CD4-positive, alpha-beta T cell treated with Interleukin-10 for 1 hour (primary cell): Measurements from ENCODE around the gene KLRF1.
A peak's percentile ranks its signal among the peaks of the same experiment; 100 is the strongest.

ENCODE experiments used
- DNase-seq: peaks from one replicate; pipeline ENCODE4 v3.0.0-alpha.2; 2020

KLRF1 gene, protein sequence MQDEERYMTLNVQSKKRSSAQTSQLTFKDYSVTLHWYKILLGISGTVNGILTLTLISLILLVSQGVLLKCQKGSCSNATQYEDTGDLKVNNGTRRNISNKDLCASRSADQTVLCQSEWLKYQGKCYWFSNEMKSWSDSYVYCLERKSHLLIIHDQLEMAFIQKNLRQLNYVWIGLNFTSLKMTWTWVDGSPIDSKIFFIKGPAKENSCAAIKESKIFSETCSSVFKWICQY

DNA sequence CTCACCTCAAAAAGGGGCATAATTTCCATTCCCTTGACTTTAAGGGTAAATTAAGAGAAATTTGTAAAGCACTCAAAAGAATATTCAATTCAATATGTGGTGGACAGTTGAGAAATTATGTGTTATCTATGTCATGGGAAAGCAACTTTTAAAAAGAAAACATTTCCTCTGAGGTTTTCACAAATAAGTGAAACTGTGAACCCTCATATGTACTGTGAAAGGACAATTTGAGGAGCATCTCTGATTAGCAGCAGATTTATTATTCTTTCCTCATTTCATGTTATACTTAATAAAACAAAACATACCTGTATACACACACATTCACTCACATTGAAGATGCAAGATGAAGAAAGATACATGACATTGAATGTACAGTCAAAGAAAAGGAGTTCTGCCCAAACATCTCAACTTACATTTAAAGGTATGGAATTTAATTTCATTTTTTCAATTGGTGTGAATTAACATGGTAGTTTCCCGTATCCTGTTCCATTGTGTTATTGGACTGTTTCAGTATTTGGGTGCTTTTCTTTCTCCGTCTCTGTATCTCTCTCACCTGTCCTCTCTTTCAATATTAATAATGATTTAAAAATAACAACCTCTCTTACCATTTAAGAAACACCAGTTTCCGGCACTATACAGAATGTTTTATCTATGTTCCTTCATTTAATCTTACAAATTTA is at the start of gene KLRF1:
TSS of gene KLRF1 (plus strand) at position 273 of the 680 bp plus-strand sequence. CDS start at position 337, 64 bp downstream.
- DNase-seq = no peak

DNA sequence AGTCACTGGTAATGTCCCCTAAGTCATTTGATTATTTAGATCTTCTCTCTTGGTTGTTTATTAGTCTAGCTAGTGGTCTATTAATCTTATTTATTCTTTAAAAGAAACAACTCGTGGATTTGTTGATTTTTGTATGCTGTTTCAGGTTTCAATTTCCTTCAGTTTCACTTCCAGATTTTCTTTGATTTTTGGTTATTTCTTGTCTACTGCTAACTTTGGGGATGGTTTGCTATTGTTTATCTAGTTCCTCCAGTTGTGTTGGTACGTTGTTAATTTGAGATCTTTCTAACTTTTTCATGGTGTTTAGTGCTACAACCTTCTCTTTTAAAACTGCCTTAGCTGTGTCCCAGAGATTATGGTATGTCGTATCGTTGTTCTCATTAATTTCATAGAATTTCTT is 48.1 kb upstream of the KLRF1 start:
- DNase-seq = no peak

DNA sequence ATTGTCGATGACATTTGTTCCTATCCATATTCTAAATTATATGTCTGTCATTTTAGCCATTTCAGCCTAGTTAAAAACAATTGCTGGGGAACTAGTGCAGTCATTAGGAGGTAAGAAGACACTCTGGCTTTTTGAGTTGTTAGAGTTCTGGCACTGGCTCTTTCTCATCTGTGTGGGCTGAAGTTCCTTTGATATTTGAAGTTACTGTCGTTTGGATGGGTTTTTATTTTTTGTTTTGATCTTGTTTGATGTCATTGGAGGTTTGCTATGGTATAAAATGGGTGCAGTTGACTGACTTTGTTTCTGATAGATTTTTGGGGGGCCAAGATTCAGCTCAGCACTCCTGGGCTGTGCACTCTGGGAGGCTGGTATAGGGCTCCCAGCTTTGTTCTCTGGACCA is 45.9 kb upstream of the KLRF1 start:
- DNase-seq = no peak

DNA sequence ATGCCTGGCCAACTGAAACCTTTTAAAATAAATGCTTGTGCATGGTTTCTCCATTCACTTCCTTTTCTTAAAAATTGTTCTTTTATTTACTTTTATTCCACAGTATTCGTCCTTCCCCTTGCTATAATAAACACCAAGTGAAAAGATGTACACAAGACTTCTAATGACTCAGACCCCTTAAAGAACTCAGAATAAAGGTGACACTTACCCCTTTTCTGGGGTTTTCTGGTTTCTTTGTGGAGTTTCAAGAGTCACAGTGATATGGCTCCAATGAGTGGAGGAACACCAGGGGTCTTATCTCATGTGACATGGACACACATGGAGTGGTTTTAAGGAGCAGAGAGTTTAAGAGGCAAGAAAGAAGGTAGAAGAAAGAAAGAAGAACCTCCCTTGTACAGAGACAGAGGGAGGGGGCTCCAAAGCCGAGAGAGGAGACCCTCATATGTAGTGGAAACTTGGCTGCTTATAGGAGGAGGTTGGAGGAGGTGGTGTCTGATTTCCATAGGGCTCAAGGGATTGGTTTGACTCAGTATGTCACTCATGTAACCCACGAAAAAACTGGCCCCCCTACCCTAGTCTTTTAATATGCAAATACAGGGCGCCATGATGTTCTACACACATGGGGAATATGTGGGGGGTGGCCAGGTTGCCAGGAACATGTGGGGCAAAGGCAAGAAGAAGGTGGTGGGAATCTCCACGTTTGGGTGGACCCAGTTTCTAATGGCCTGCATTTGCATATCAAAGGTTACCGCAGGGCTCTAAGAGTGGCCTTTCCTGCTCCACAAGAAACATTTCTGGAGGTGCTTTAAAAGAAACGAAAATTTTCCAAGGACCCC is 44.5 kb upstream of the KLRF1 start:
- no peak for DNase-seq

DNA sequence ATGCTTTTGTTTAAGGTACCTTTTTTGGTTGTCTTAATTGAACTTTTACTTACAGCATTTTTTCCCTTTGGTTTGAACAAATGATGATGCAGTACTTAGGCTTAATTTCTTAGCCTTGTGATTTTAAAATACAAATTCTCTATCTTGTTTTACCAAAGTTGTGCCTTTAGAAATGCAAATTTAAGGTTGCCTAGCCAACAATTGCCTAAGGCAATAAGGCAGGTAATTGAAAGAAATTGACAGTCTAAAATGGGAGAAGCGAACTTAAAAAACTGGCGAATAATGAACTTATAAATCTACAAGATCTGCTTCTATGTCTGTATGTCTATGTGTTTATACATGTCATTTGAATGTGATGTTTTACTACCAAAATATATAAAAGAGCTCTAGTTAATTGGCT is 43.0 kb upstream of the KLRF1 start:
- no peak for DNase-seq

DNA sequence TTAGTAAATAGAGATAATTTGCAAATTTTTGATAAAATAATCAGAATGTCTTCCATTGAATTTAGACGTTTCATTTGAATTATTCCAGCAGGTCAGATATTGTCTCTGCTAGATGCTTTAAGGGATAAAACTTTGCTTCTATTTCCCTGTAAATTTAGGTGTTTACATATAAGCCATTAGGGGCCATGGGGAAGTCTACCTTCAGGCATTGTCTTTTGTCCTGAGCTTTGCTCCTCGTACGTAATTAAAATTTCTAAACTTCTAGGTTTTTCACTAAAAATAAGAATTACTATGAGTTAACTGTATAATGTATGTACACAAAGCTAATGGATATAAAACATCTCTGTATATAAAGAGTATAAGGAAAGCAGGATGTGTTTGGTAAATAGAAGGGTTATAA is 42.5 kb upstream of the KLRF1 start:
- DNase-seq = no peak

DNA sequence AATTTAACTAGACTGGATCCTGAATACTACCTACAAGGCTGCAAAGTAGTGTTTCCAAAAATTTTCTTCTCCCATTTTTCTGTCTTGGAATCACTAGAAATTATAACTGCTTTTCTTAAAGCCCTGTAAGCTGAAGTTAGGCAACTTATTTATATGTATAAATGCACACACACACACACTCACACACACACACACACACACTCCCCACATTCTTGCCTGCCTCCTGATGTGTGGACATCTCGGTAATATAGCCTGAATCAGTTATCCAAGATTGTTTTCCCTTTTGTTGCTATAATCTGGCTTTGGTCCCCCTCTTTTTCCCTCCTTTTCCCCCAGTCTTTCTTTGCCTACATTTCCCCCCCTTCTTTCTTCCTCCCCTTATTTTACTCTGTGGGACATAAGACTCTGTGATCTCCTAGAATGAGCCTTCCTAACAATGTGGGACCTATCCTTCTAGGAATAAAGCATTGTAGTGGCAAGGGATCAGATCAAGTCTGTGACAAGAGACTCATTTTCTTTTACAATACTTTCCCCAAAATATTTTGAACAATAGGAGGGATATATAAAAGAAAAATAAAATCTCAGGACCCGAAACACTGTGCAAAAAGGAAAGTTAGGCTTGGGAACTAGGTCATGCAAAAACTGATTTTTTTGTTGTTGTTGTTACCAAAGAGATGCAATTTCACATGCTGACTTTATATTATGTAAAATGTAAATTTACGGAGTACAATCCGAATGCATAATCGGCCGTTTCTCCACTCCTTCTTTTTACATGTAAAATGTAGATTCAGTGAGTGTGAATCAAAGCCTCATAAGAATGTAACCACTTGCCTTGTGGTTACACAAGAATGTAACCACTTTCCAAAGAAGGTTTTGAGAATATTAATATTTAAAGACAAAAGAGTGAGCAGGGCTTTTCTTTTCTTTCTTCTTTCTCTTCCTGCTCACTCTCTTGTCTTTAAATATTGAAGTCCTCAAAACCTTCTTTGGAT is 40.3 kb upstream of the KLRF1 start:
- DNase-seq = no peak

DNA sequence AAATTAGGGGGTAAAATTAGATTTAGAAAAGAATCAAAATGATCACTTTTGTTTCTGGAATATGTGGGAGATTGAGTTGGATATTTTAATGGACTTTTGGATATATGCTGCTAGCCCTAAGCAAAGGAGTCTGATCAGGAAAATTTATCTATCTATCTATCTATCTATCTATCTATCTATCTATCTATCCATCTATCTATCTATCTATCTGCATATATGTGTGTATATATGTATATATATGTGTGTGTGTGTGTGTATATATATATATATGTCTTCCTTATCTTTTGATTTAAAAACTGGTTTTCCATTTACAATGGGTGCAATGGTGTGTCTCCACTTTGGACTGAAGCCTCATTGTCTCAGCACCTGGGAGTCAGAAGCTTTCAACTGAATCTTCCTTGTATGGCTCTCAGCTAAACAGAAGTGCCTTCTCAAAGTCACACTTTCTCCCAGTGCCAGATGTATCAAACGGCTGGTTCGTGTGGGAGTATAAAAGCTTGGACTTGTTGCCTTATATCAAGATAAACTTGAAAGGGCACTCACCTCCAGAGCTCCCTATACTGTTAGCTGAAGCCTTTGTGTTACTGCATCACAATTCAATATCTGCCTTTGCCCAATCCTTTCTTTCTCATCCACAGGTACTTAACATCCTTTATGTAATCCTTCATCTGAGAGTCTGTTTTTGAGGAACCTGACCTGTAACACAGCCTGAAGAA is 34.9 kb upstream of the KLRF1 start:
- DNase-seq = no peak

DNA sequence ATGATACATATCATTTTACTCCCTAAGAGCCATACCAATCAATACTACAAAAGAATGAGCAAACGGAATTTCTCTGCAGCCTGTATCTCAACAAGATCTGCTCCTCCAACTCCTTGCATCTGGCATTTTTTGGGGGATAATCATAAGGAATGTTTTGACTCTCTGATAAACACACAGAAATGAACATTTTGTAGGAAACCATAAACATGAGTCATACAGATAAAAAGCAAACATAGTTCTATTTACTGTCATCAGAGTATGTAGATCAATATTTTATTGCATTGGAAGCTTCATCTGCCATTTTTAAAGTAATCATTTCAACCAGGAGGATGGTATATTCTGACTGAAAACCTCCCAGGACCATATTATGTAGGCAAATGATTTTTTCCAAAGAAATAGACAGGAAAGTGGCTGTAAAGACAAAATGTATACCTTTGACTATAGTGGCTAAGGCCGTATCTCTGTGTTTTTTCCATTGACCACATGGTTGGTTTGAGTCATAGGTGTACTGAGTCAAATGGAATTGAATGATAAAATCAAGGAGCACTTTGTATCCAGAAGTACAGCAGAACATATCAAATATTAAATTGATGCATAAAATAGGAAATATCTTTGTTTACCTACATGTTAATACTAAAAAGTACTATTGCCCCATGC is 34.2 kb upstream of the KLRF1 start:
- no peak for DNase-seq

DNA sequence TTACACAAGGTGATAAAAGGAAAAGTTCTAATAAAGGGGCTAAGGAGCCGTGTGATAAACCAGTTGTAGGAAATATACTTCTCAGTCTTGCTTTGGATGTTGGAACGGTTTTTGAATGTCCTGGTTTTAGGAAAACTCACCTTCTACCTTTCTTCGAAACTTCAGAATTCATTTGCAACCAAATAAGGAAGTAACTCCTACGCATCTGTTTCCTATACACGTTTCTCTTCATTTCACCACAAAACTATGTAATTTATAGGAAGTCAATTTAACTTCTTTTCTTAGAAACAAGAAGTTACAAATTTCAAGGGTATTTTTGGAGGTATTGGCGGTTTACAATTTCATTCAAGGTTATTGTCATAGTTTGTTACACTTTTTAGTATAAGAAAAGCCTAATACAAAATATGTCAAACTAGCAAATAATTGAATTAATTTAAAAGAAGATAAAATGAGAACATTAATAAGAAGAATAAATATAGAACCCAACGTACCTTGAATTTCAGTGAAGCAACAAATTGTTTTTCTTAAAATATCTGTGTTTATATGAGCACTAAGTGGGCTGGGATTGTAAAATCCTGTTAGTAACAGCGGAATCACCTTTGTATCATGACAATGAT is 33.4 kb upstream of the KLRF1 start:
- DNase-seq = peak; percentile 63

DNA sequence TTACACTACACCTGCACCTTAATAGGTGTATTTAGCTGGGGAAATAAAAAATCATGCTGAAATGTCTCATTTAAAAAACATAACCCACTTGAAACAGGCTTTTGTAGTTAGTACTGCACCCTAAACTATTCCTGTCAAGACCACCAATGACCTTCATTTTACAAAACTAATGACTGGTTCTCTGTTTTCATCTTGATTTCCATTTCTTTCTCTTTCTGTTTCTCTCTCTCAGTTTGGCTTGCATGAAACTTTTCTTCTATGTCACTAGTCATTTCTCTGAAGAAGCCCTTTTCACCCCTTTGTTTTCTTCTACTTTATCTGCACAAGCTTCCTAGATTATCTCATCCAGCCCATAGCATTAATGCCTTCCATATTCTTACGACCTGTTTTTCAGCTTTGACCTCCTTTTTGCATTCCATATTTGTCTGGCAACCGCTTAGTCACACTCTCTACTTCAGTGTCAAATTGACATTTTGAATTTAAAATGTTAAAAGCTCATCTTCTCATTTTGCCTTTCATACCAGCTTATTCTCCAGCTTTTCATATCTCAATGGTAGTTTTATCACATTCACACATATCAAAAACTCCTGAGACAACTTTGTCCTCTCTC is 32.7 kb upstream of the KLRF1 start:
- DNase-seq = peak; percentile 31

DNA sequence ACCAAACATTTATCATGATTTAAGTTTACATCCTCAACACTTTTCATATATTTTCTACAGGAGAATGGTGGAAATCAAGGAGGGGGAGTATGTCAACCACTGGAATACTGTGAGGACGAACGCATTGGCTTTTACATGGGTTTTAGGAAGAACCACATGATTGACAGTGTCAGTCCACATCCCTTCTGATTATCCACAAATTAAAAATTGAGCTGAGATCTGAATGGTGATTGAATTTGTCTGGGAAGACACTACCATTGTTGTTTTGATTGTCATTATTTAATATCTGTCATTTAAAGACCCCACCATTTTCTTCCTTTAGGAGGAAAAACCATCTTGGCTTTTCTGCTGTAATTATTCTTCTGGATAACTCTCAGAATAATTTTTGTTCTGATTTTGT is 31.3 kb upstream of the KLRF1 start:
- no peak for DNase-seq

DNA sequence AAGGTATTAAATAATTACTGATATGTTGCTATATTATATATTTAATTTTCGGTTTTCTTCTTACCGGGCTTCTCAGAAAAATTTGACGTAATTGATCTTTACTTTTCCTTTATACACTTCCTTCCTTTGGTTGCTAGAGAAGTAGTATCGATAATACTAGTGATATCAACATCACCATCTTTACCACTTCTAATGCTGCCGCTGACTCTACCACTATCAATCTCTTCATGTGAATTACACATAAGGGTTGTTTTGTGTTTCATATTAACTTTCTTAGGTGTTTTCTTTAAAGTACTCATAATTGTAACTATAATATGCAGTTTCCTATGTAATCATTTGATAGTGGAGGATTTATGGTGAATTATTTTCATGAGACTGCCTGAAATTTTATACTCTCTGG is 30.9 kb upstream of the KLRF1 start:
- peak; percentile 73 for DNase-seq

DNA sequence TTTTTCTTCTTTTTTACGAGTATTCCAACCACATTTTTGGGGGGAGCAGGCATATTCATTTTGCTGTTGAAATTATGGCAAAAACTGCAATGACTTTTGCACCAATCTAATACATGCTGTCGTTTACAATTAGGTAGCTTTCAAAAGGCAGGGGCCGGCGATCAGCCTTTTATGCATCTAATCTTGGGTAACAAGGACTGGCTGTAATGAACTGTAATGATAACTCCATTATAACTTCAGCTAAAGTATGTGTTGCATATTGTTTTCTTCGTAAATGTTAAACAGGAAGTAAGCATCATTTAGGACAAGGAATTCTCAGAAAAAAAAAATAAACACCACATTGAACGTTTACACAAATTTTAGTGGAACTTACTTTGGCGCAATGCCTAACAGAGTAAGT is 30.3 kb upstream of the KLRF1 start:
- DNase-seq = no peak

DNA sequence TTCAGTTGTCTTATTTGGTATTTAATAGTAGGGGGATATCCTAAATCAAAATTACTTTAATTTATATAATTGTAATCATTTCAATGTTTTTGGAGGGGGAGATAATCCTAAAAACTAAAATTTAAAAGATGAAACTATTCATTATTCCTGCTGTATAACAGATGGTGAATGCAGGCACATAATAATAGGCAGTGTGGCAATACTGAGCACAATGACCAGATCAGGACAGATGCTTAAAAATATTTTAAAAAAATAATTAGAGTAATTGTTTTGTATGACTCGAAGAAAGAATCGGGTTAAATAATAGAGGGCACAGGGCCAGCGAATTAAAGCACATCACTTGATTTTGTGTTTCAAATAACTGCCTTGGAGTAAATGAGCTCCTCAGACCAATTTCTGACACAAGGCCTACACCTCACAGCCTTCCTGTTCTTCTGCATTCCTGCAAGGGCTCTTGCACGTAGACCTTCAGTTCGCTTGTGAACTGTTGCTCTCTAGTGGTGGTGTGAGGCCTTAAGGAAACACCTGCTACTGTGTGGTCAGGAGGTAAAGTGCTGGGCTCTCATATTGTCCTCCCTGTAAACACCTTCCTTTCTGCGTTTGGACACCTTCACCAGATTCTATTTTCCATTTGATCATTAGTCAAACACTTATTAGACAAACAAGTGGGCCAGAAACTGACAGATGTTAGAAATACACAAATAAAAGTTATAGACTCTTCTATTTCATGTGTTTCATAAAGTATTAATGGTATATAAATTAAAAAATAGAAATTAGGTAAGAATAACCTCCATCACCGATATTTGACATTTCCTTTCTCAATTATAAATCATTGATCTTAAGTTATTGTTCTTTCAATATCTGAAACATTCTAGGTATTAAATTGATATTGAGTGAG is 29.3 kb upstream of the KLRF1 start:
- DNase-seq = peak; percentile 87

DNA sequence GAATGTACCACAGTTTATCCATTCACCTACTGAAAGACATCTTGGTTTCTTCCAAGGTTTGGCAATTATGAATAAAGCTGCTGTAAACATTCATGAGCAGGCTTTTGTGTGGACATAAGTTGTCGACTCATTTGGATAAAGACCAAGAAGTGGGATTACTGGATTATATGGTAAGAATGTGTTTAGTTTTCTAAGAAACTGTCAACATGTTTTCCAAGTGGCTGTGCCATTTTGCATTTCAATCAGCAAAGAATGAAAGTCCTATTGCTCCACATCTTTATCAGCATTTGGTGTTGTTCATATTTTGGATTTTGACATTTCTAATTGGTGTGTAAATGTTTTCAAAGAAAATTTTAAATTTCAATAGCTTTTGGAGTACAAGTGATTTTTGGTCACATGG is 27.3 kb upstream of the KLRF1 start:
- DNase-seq = no peak

DNA sequence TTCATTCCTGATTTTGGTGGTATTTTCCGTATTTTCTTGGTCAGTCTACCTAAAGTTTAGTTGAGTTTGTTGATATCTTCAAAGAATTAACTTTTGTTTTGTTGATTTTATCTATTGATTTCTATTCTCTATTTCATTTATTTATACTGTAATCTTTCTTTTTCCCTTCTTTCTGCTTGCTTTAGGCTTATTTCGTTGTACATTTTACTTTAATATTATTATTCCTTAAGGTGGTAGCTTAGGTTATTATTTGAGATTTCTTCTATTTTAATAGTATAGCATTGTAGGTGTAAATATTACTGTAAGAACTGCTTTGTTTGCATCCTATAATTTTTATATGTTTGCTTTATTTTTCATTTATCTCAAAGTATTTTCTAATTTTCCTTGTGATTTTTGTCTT is 21.4 kb upstream of the KLRF1 start:
- no peak for DNase-seq

DNA sequence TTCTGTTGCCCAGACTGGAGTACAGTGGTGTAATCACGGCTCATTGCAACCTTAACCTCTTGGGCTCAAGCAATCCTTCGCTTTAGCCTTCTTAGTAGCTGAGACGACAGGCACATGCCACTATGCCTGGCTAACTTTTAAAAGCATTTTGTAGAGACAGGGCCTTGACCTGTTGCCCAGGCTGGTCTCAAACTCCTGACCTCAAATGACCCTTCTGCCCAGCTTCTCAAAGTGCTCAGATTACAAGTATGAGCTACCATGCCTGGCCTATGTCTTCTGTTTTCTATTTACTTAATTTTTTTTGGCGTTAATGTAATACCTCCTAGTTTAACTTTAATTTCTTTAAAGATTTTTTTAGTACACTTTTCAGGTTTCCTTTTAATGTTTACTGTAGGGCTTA is 20.6 kb upstream of the KLRF1 start:
- DNase-seq = no peak

DNA sequence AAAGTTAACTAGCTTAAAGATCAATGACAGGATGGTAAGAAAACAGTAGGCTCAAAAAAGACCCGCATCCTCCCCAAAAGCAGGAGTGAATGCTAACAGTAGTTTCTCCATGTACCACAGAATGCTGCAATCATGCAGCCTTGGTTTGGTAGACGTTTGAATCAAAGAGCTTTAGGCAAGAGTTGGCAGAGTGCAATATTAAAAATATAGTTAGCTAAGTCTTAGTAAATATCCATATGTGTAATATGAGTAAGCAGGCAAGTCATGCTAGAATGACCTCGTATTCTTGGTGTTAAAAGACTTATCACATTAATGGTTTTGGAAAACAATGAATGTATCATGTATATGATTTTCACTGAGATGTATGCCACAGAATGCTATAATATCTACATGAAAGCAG is 18.8 kb upstream of the KLRF1 start:
- DNase-seq = no peak

DNA sequence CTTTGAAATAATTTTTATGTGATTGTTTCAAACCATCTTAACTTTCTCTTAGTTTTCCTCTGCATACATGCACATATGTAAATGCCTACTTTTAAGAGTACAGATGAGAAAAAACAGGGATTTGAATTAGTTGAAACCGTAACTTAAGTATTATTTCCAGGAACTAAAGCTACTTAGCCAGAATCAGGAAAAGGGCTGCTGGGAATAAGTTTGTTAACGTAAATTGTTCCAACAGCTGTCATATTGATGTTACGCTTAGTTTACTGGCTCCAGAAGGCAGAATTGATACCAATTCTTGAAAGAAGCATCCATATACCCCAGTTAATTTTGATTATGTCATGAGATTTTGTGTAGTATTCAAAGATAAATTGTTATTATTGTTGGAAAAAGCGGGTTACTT is 17.9 kb upstream of the KLRF1 start:
- no peak for DNase-seq
